ENCODE measurements around the gene TRIM44.

Gene TRIM44

DNA sequence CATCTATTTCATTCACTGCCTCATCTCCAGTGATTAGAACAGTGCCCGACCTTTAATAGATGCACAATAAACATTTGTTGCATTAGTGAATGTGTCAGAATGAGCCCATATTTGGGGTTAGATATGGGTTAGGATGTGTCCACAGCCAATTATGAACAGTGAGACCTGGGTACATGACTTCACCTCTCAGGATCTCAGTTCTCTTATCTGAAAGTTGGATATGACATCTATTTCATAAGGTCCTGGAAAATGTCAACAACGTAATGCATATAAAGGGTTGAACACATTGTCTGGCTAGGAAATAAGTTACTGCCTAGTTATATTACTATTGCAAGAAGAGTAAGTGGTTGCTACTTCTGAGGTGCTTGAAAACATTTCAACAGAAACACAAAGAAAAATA lies 201.6 kb downstream of the TRIM44 start:
- no peak for FAIRE-seq

- FAIRE-seq = no peak
Measured at GRCh38 chr11:35866601-35867000, 204.0 kb downstream of the TRIM44 start.
